NCI-H524 (cell line): ENCODE results near the gene RIC8B.

Source experiments
- DNase-seq, 2 experiments: peaks; one replicate each; lab custom pipeline; 2025; lab: John Stamatoyannopoulos, UW

RIC8B gene

GRCh38 chr12:106801830-106802533 lies 27.5 kb downstream of the RIC8B start:
- DNase-seq = no peak

- no peak for DNase-seq
These were observed 30.2 kb downstream of the RIC8B start for GRCh38 chr12:106804668-106805067.

- DNase-seq = no peak
These were observed 40.2 kb downstream of the RIC8B start for GRCh38 chr12:106814714-106815113.

GRCh38 chr12:106815741-106816140 lies 41.3 kb downstream of the RIC8B start:
- DNase-seq = no peak

GRCh38 chr12:106816231-106816630 lies 41.7 kb downstream of the RIC8B start:
- no peak for DNase-seq

GRCh38 chr12:106819991-106820390 lies 45.5 kb downstream of the RIC8B start:
- DNase-seq = no peak

GRCh38 chr12:106831699-106832098 lies 57.2 kb downstream of the RIC8B start:
- DNase-seq = peak in 1 of 2 experiments; percentile 80

- no peak for DNase-seq
These were observed 63.3 kb downstream of the RIC8B start for GRCh38 chr12:106837782-106838181.

GRCh38 chr12:106839333-106839732 lies 64.9 kb downstream of the RIC8B start:
- no peak for DNase-seq

- no peak for DNase-seq
These were observed 65.8 kb downstream of the RIC8B start for GRCh38 chr12:106840243-106840642.

GRCh38 chr12:106841510-106842302 lies 67.2 kb downstream of the RIC8B start:
- DNase-seq = peak in 1 of 2 experiments; percentile 47

- DNase-seq = no peak
These were observed 71.4 kb downstream of the RIC8B start for GRCh38 chr12:106845902-106846301.

GRCh38 chr12:106847861-106848260 lies 73.4 kb downstream of the RIC8B start:
- DNase-seq = no peak

- no peak for DNase-seq
These were observed 76.8 kb downstream of the RIC8B start for GRCh38 chr12:106851306-106851705.

GRCh38 chr12:106854723-106855122 lies 80.2 kb downstream of the RIC8B start:
- DNase-seq = no peak

- DNase-seq = no peak
These were observed 80.8 kb downstream of the RIC8B start for GRCh38 chr12:106855221-106855758.

- DNase-seq = peak in 1 of 2 experiments; percentile 44
These were observed 87.8 kb downstream of the RIC8B start for GRCh38 chr12:106861984-106862916.

GRCh38 chr12:106863189-106863588 lies 88.7 kb downstream of the RIC8B start:
- peak; percentile 62 to 81 for DNase-seq

- no peak for DNase-seq
These were observed 91.2 kb downstream of the RIC8B start for GRCh38 chr12:106865683-106866082.

- DNase-seq = no peak
These were observed 92.1 kb downstream of the RIC8B start for GRCh38 chr12:106866426-106867080.

GRCh38 chr12:106867651-106868050 lies 93.2 kb downstream of the RIC8B start:
- DNase-seq = no peak
